ENCODE results near the gene KLHDC4. TPM values are rescaled to one million over a fixed set of nuclear protein-coding genes. Genes with fewer than 3 reads are reported as not detected.

Gene KLHDC4
- polyA plus RNA-seq, 1 of the 3 experiments (the other 2 are of a cell fraction) = 51.2 TPM

DNA sequence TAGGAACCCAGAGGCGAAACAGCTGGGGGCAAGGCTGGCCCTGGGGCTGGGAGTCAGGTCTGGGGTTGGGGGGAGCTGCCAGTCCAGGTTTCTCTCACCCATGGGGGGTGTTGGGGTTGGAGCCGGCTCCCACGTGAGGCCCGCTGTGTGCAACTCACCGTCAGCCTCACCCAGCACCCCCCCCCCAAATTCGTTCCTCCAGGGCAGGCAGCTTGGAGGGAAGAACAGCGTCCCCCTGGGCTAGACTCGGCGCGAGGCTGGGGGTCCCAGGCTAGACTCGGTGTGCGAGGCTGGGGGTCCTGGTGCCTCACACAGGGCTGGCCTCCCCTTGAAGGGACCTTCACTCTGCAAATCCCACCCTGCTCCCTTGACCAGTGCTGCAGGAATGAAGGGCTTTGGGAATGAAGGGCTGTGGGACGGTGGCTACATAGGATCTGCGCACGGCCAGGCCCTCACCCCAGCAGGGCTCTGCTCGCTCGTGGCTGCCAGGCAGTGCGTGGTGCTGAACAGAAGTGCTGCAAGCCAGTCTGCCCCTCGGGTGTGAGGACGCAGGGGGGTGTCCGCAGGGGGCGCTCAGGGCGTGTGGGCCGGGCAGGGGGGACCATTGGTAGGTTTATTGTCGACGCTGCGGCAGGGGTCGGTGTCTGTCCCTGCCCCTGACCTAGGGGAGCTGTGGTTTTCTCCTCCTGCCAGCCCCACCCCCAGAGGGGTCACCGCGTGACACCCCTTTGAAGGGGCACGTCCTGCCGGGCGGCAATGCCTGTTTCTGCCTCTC, 74.7 kb downstream of the KLHDC4 start:
- Histone ChIP-seq H3K9me3 (no peaks in the 10 kb centered on the region), H2AFZ (ENCODE audit: low read depth) (no peak overlapping the region), H3K27me3 (ENCODE audit: insufficient read depth) (no peaks in the 10 kb centered on the region; the same call in 1 of the 2 replicates), H3K79me2 (ENCODE audit: insufficient read depth) (no peaks in the 10 kb centered on the region), H3K9ac (no peak overlapping the region), H3K27ac (ENCODE audit: low read depth in 2 of 2, low read length in 1 of 2) (no peak overlapping the region), H3K4me3 (ENCODE audit: low read depth in 2 of 2, low read length in 1 of 2) (no peak overlapping the region), H3K9me2 (no peaks in the 10 kb centered on the region), H3F3A (replicated peaks; ENCODE audit: insufficient read depth) (no peaks in the 10 kb centered on the region), H3K4me1 (ENCODE audit: control insufficient read depth in 1 of 2, insufficient read depth in 2 of 2, low read depth in 1 of 2, low read length in 1 of 2) (peaks cover 0 to 3% of the 10 kb centered on the region in 2 experiments; a peak in 1 of 4 replicates), H3K36me3 (replicated peaks in 1 of 2; ENCODE audit: control insufficient read depth in 1 of 2, insufficient read depth in 2 of 2, low read length in 1 of 2) (peaks cover 0 to 12% of the 10 kb centered on the region in 2 experiments), H3K4me2 (no peak overlapping the region), H4K20me1 (ENCODE audit: insufficient read depth) (no peaks in the 10 kb centered on the region)
- 75% methylated on average over 11 of the region's 33 CpGs for WGBS (ENCODE audit: low lambda C conversion rate)
- POLR2A ChIA-PET = no interaction called here
- DNase-seq = no peak
- CTCF ChIA-PET = interaction anchor here (0.8 to 1.6 kb wide), 2 partner anchors 12 to 78 kb away, joined by 4 read pairs; no protein-coding TSS in a partner anchor
- TF ChIP-seq, protein P1, sequence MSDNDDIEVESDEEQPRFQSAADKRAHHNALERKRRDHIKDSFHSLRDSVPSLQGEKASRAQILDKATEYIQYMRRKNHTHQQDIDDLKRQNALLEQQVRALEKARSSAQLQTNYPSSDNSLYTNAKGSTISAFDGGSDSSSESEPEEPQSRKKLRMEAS (IDR thresholded peaks at IDR 0.05; ENCODE audit: low read depth) = no peak
- no peak for TF ChIP-seq POLR2AphosphoS5 (IDR thresholded peaks at IDR 0.05; ENCODE audit: low read depth, low read length)
- no peak for TF ChIP-seq TAF1 (IDR thresholded peaks at IDR 0.05; ENCODE audit: borderline replicate concordance, low read depth, low read length)
- TF ChIP-seq, protein P2, sequence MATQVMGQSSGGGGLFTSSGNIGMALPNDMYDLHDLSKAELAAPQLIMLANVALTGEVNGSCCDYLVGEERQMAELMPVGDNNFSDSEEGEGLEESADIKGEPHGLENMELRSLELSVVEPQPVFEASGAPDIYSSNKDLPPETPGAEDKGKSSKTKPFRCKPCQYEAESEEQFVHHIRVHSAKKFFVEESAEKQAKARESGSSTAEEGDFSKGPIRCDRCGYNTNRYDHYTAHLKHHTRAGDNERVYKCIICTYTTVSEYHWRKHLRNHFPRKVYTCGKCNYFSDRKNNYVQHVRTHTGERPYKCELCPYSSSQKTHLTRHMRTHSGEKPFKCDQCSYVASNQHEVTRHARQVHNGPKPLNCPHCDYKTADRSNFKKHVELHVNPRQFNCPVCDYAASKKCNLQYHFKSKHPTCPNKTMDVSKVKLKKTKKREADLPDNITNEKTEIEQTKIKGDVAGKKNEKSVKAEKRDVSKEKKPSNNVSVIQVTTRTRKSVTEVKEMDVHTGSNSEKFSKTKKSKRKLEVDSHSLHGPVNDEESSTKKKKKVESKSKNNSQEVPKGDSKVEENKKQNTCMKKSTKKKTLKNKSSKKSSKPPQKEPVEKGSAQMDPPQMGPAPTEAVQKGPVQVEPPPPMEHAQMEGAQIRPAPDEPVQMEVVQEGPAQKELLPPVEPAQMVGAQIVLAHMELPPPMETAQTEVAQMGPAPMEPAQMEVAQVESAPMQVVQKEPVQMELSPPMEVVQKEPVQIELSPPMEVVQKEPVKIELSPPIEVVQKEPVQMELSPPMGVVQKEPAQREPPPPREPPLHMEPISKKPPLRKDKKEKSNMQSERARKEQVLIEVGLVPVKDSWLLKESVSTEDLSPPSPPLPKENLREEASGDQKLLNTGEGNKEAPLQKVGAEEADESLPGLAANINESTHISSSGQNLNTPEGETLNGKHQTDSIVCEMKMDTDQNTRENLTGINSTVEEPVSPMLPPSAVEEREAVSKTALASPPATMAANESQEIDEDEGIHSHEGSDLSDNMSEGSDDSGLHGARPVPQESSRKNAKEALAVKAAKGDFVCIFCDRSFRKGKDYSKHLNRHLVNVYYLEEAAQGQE (IDR thresholded peaks at IDR 0.05; ENCODE audit: low read depth, low read length) = no peak
- no peak for TF ChIP-seq CHD2 (IDR thresholded peaks at IDR 0.05; ENCODE audit: low read length, partially characterized antibody)
- TF ChIP-seq, protein P3, sequence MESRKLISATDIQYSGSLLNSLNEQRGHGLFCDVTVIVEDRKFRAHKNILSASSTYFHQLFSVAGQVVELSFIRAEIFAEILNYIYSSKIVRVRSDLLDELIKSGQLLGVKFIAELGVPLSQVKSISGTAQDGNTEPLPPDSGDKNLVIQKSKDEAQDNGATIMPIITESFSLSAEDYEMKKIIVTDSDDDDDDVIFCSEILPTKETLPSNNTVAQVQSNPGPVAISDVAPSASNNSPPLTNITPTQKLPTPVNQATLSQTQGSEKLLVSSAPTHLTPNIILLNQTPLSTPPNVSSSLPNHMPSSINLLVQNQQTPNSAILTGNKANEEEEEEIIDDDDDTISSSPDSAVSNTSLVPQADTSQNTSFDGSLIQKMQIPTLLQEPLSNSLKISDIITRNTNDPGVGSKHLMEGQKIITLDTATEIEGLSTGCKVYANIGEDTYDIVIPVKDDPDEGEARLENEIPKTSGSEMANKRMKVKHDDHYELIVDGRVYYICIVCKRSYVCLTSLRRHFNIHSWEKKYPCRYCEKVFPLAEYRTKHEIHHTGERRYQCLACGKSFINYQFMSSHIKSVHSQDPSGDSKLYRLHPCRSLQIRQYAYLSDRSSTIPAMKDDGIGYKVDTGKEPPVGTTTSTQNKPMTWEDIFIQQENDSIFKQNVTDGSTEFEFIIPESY (IDR thresholded peaks at IDR 0.05; ENCODE audit: borderline replicate concordance, low read depth) = no peak
- TF ChIP-seq FOXM1 (IDR thresholded peaks at IDR 0.05; ENCODE audit: low read depth) = no peak
- no peak for TF ChIP-seq NRF1 (IDR thresholded peaks at IDR 0.05; ENCODE audit: low read depth, low read length)
- TF ChIP-seq RCOR1 (IDR thresholded peaks at IDR 0.05; ENCODE audit: low read length) = no peak
- no peak for TF ChIP-seq YY1 (IDR thresholded peaks at IDR 0.05; ENCODE audit: low read depth)
- no peak for TF ChIP-seq RFX5 (IDR thresholded peaks at IDR 0.05; ENCODE audit: low read length)
- no peak for TF ChIP-seq EZH2phosphoT487 (IDR thresholded peaks at IDR 0.05; ENCODE audit: borderline replicate concordance, low read depth)
- TF ChIP-seq TEAD4 (IDR thresholded peaks at IDR 0.05; ENCODE audit: borderline replicate concordance, insufficient read depth) = no peak
- TF ChIP-seq GATA2 (CRISPR knock-in tag; IDR thresholded peaks at IDR 0.05) = no peak
- TF ChIP-seq, protein P4, sequence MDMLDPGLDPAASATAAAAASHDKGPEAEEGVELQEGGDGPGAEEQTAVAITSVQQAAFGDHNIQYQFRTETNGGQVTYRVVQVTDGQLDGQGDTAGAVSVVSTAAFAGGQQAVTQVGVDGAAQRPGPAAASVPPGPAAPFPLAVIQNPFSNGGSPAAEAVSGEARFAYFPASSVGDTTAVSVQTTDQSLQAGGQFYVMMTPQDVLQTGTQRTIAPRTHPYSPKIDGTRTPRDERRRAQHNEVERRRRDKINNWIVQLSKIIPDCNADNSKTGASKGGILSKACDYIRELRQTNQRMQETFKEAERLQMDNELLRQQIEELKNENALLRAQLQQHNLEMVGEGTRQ (IDR thresholded peaks at IDR 0.05; ENCODE audit: borderline replicate concordance, low read depth, low read length) = no peak
- no peak for TF ChIP-seq SIN3A (IDR thresholded peaks at IDR 0.05; ENCODE audit: borderline replicate concordance, low read depth, low read length)
- no peak for TF ChIP-seq NFIC (IDR thresholded peaks at IDR 0.05; ENCODE audit: borderline replicate concordance)
- TF ChIP-seq, protein P5, sequence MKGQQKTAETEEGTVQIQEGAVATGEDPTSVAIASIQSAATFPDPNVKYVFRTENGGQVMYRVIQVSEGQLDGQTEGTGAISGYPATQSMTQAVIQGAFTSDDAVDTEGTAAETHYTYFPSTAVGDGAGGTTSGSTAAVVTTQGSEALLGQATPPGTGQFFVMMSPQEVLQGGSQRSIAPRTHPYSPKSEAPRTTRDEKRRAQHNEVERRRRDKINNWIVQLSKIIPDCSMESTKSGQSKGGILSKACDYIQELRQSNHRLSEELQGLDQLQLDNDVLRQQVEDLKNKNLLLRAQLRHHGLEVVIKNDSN (IDR thresholded peaks at IDR 0.05; ENCODE audit: borderline replicate concordance, low read depth) = no peak
- TF ChIP-seq, protein P6, sequence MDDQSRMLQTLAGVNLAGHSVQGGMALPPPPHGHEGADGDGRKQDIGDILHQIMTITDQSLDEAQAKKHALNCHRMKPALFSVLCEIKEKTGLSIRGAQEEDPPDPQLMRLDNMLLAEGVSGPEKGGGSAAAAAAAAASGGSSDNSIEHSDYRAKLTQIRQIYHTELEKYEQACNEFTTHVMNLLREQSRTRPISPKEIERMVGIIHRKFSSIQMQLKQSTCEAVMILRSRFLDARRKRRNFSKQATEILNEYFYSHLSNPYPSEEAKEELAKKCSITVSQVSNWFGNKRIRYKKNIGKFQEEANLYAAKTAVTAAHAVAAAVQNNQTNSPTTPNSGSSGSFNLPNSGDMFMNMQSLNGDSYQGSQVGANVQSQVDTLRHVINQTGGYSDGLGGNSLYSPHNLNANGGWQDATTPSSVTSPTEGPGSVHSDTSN (IDR thresholded peaks at IDR 0.05) = no peak
- no peak for TF ChIP-seq RAD21 (IDR thresholded peaks at IDR 0.05; ENCODE audit: low read length)

Data from SK-N-SH (cell line).